Measurements from ENCODE around the gene AUNIP.

- TF ChIP-seq POLR2A (IDR thresholded peaks at IDR 0.05; ENCODE audit: low read length) (no peak), GATA1 (IDR thresholded peaks at IDR 0.05; ENCODE audit: low read depth, low read length) (no peak)
Measured at GRCh38 chr1:25863486-25864262, 4.4 kb upstream of the AUNIP start.
